Germinal center (tissue), 1 donor: ENCODE data around the gene OTUD1.
A peak's percentile ranks its signal among the peaks of the same experiment; 100 is the strongest.

Source experiments
- DNase-seq: peaks from one replicate; pipeline ENCODE4 v3.0.0; 2012; ENCODE audit warnings: mixed read lengths, low spot score

Gene OTUD1

DNA sequence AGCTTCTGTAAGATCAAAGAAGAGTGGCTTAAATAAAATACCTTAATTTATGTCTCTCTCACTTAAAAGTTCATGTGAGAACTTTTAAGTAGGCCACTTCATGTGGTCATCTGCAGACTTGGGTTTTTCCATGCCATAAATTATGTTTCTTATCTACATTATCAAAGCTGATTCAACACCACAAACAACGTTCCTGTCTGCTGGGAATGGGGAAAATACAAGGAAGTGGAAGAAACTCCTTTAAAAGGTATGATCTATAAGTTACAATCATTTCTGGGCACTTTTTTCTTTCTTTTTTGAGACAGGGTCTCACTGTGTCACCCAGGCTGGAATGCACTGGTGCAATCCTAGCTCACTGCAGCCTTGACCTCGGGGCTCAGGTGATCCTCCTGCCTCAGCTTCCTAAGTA is 16.9 kb upstream of the OTUD1 start:
- no peak for DNase-seq

DNA sequence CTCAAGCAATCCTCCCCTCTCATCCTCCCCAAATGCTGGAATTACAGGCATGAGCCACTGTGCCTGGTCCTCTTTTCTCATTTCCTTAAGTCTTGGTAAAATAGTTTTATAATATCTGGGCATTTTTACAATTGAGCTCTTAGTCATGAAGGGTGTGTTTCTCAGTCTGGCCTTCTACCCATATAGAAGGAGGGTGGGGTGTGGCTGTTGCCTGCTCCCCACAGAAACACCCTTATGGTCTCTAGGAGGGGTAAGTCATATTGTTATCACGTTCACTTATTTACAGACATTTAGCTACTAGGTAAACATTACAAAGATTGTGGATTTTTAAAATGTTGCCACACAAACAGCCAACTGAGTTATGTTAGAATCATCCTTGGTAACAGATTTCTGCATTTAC is 6.7 kb upstream of the OTUD1 start:
- no peak for DNase-seq

DNA sequence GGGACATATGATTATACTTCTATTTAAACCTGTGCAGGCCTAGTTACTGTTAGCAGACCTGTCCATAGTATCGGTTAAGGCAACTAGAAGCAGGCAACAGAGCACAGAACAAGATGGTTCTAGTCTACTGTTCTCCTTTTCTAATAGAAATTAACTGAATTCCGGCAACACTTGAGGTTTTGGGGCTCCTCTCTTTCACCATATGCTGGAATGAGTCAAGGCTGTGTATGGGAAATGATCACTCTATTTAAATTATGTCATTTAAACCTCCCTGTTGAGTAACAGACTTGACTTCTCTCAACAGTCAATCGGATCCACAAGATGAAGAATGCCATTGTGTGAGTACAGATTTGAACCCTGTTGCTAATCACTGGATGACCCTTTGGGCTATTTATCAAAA is 6.2 kb upstream of the OTUD1 start:
- no peak for DNase-seq

DNA sequence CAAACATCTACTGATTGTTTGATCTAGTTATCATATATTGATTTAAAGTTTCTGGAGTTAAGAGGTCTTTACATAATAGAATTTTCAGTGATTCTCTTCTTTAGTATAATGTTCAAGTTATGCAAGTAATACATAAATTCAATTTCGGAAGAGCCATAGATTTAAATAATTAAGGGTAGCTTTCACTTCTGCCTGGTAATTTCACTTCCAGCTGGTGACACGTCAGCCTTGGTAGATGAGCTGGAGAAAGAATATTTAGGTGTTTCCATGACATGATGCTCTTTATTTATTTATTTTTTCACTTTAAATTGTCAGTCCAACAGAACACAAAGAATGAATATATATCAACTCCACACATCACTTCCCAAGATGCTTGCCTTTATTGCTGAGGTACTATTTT is 5.2 kb upstream of the OTUD1 start:
- DNase-seq: peak; percentile 46

DNA sequence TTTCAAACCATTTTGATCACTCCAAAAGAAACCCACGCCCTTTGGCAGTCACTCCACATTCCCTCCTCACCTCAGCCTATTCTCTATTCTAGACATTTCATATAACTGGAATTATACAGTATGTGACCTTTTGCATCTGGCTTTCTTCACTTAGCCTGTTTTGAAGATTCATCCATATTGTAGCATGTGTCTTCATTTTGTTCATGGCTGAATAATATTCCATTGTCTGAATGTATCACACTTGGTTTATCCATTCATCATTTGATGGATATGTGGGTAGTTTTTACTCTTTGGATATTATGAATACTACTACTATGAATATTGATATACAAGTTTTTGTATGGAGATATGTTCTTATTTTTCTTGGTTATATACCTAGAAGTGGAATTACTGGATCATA is 3.5 kb upstream of the OTUD1 start:
- DNase-seq: no peak

DNA sequence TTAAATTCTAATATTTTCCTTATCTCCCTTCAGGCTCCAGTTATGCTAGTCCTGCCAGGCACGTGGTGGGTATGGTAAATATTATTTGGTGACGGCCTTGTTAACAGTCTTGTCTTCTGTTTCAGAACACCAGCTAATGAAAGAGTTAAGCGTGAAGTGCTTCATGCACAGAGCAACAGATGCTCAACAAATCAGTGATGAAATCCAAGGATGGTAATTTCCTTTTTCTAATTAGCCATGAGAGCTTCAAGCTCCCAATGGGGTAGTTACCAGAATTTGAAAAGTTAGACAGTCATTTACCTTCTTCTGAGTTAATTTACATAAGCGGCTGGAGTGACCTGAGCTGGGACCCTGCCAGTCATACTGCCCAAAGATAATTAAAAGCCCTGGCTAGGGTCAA is 1.9 kb upstream of the OTUD1 start:
- no peak for DNase-seq

DNA sequence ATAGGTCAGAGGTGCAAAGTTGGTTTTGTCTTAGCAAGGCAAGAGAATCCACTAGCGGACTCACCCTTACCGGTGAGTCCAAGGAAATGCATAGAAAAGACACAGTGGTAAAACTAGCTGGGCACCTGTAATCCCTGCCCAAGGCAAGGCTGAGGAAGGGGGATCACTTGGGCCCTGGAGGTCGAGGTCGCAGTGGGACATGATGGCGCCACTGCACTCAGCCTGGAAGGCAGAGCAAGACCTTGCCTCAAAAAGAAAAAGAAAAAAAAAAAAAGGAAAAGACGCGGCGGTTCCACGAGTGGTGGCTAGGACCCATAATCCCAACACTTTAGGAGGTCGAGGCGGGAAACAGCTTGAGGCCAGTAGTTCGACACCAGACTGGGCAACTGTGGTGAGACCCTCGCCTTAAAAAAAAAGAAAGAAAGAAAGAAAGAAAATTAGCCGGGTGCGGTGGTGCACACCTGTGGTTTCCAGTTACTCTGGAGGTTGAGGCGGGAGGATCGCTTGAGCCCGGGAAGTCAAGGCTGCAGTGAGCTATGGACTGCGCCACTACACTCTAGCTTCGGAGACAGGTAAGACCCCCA is 820 bp upstream of the OTUD1 start:
- DNase-seq: no peak

DNA sequence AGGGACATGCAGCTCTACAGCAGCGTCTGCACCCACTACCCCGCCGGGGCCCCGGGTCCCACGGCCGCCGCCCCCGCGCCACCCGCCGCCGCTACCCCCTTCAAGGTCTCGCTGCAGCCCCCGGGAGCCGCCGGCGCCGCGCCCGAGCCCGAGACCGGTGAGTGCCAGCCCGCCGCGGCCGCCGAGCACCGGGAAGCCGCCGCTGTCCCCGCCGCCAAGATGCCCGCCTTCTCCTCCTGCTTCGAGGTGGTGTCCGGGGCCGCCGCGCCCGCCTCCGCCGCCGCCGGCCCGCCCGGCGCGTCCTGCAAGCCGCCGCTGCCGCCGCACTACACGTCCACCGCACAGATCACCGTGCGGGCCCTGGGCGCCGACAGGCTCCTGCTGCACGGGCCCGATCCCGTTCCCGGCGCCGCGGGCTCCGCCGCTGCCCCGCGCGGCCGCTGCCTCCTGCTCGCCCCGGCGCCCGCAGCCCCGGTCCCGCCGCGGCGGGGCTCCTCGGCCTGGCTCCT is 631 bp downstream of the OTUD1 start:
- no peak for DNase-seq

DNA sequence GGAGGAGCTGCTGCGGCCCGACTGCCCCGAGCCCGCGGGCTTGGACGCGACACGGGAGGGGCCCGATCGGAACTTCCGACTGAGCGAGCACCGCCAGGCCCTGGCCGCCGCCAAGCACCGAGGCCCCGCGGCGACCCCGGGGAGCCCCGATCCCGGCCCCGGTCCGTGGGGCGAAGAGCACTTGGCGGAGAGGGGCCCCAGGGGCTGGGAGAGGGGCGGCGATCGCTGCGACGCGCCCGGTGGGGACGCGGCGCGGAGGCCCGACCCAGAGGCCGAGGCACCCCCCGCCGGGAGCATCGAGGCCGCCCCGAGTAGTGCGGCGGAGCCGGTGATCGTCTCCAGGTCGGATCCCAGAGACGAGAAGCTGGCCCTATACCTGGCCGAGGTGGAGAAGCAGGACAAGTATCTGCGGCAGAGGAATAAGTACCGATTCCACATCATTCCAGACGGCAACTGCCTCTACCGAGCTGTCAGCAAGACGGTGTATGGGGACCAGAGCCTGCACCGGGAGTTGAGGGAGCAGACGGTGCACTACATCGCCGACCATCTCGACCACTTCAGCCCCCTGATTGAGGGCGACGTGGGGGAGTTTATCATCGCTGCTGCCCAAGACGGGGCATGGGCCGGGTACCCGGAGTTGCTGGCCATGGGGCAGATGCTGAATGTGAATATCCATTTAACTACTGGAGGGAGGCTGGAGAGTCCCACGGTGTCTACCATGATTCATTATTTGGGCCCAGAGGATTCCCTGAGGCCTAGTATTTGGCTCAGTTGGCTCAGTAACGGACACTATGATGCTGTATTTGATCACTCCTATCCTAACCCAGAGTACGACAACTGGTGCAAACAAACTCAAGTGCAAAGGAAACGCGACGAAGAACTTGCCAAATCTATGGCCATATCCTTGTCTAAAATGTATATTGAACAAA is 1.4 kb downstream of the OTUD1 start:
- peak; percentile 44 for DNase-seq

DNA sequence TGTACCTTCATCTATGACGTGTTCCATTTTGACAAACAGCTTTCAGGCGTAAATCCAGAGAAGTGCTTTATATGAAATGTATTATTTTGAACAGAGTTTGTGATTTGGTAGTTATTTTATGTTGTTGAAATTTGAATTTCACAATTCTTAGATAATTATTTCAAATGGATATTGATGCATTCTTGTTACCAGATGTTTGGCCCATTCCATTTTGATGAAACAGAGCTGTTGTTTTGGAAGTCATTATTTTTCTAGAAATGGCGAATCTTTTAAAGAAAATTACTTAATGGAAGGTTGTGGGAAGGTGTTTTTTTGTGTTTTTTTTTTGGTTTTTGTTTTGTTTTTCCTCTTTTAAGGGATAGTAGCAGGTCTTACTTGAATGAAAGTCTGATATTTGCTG is 2.4 kb downstream of the OTUD1 start:
- no peak for DNase-seq

DNA sequence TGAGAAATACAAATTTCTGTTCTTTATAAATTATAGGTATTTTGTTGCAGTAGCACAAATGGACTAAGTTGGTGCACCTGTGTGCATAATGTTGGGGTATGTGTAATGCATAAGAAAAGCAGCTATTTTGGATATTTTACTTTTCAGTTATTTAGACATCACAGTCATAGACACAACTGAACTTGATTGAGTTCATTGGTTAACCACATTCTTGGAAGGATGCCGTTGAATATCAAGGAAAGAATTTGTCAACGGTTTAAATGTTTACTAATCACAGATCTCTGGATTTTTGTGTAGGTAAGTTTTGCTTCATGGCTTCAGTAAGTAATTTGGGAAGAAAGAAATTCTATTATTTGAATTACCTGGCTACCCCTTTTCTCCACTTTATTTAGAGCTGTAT is 4.1 kb downstream of the OTUD1 start:
- no peak for DNase-seq

DNA sequence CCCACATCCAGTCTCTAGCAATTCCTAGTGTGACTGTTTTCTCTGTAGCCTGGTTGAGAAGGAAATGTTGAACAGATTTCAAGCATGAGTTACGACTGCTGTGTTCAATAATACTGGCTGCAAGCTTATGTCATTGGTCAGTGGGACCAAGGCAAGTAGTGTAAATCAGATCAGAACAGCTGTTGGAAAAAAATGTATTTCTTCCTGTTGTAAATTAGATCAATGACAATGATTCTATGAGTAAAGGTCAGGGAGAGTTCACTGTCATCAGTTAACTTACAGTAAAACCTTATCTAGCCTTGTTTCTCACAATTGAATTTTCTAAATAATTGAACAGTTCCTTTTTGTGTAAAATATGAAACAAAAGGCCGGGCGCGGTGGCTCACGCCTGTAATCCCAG is 6.7 kb downstream of the OTUD1 start:
- DNase-seq: no peak

DNA sequence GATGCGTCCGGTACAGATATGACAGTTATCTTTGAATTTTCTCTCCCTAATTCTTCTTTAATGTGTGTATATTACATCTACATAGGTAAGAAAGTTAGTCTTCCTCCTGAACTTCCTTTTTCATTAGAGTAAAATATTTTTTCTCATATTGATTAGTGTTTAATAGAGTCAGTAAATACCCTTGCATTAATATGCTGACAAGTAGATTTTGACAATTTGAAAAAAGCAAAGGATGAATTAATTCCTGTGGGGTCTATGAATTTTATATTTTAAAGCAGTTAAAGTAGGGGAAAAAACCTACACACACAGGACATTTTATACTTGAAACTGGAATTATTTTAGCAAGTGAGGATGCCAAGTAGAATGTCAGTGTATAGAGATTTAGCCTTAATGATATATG is 9.4 kb downstream of the OTUD1 start:
- DNase-seq: no peak

DNA sequence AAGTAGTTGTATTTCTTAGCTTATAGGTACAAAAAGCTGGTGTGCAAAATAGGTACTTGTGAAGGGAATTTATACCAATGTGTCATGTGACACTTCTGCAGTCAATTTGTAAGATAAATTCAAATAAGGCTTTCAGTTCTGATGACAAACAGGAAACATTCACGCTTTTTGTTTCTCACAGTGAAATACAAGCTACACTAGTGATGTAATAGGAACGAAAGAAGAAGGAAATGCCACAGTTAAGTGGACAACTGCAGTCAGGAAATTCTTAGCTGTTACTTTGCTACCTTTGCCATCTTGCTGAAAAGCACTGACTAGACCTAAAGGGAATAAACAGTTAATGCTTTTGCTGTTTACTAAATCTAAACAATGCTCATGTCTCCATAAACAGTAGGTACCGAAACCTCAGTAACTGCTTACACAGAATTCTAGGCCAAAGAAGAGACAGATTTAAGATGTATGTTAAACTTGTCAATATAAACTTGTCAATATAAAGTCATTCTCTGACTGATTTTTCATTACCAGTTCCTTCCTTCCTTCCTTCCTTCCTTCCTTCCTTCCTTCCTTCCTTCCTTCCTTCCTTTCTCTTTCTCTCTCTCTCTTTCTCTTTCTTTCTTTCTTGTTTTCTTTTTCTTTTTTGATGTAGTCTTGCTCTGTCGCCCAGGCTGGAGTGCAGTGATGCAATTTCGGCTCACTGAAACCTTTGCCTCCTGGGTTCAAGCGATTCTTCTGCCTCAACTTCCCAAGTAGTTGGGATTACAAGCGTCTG is 10.1 kb downstream of the OTUD1 start:
- DNase-seq: peak; percentile 76

DNA sequence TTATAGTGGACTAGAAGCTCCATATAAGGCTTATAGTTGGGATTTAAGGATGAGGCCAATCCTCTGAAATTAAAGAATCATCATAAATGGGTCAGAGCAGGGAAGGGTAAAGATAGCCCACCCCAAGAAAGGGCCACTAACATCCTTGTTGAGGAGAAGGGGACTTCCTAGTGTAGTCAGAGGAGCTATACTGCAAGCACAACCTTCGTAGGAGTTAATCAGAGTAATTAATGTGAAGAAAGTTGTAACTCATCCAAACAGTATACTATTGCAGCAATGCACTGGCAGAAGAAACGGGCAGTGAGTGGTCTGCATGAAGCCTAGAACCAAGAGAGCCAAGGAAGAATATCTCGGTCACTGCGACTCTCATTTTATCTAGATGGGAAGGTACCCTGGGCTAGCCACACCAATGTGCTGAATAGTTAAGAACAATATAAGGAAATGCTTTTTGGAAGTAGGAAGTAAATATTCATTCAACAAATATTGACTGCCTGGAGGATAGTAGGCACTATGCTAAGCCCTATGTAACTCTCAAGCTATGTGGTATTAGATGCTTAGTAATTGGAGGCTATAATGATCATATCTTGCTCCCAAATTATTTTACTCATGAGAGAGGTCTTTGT is 13.3 kb downstream of the OTUD1 start:
- no peak for DNase-seq

DNA sequence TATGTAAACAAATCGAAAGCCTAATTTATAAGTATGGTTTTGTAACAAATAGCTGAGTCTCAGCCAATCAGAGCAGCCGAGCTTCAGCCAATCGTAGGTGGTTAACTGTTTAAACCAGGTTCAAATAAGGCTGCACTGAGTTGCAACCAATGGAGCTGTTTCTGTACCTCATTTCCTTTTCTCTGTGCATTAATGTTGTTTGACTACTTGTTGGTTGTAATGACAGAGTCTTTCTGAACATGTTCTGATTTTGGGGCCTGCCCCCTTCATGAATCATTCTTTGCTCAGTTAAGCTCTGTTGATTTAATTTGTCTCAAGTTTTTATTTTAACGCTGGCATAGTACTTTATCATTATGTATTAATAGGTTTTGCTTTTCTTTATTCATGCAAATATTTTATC is 14.6 kb downstream of the OTUD1 start:
- no peak for DNase-seq

DNA sequence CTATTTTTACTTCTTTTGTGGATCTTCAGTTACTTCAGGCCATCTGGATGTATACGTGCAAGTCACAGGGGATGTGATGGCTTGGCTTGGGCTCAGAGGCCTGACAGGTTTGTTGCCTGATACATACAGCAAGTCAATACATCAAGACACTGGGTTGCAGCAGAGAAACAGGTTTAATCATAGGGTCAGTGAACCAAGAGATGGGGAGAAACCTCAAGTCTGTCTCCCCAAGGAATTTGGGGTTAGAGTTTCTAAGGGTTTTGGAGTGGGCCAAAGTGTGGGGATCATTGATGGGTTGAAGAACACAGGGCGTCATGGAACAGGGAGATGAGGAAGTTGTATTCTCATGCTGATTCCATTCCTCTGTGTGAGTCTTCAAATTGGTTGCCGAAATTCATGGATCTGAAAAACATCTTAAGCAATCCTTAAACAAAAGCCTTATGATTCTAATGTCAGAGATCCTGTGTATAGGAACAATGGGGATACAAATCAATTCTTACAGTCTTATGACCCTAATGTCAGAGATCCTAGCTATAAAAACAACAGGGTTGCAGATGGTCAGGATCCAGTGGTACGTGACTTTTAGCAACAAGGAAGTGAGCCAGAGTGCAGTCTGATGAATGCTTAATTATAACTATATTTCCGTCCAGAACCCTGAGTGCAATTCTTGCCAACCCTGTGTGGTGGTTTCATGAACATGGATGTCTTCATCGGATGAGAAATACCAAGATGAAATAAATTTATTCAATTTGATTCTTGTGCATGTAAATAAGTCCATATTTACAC is 18.9 kb downstream of the OTUD1 start:
- no peak for DNase-seq

DNA sequence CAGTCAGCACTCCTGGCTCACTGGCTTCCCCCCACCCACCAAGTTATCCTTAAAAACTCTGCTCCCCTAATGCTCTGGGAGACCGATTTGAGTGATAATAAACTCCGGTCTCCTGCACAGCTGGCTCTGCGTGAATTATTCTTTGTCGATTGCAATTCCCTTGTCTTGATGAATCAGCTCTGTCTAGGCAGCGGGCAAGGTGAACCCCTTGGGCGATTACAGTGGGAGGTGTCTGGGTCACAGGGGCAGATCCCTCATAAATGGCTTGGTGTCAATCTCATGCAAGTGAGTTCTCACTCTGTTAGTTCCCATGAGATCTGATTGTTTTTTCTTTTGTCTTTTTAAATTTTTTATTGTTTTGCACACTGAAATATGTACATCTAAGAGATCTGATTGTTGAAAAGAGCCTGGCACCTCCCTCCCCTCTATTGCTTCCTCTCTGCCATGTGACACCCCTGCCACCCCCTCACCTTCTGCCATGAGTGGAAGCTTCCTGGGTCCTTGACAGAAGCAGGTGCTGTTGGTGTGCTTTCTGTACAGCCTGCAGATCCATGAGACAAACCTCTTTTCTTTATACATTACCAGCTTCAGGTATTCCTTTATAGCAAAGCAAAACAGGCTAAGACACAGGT is 20.5 kb downstream of the OTUD1 start:
- DNase-seq: no peak

DNA sequence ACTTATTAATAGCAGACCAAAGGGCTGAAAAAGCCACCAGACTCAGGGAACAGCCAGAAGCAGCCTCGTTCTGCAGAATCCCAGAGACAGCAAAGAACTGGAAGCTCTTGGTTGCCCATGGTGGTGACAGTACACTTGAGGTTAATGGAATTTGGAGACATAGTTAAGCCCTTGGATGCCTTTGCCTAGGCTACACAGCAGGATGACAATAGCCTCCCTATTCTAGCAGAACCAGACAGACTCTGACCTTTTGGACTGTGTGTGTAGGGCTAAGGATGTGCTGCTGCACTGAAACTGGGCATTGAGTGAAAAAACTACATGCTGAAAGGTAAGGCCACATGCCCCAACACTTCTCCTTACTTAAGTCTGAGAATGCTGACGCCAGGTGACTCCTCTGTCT is 22.7 kb downstream of the OTUD1 start:
- DNase-seq: no peak

DNA sequence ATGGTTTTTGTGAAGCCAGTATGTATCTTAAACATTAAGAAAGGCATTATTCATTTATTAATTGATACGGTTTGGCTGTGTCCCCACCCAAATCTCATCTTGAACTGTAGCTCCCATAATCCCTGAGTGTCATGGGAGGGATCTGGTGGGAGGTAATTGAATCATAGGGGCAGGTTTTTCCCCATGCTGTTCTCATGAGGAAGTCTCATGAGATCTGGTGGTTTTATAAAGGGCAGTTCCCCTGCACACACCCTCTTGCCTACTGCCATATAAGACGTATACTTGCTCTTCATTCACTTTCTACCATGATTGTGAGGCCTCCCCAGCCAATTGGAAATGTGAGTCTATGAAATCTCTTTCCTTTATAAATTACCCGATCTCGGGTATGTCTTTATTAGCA is 28.1 kb downstream of the OTUD1 start:
- no peak for DNase-seq

DNA sequence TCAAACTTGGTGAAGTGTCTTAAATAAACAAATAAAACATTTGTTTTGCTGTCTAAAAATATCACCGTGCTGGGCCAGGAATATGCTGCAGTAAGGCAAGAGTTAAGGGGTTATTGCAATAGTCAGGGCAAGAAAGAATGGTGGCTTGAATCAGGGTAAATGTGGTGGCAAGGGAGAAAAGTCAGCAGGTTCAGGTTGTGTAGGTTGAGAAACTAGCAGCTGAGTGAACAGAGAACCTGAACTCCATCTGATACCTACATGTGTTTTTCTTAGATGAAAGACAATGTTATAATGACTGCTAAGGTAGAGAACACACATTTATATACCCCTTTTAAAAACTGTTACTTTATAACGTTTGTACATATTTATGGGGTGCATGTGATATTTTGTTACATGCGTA is 28.7 kb downstream of the OTUD1 start:
- DNase-seq: no peak
